ENCODE results near the gene ANK2. TPM values are rescaled to one million over a fixed set of nuclear protein-coding genes. Genes with fewer than 3 reads are reported as not detected.
A peak's percentile ranks its signal among the peaks of the same experiment; 100 is the strongest.

The ANK2 gene
- total RNA-seq, 1 donor from 2014 or later: 121 TPM

DNA sequence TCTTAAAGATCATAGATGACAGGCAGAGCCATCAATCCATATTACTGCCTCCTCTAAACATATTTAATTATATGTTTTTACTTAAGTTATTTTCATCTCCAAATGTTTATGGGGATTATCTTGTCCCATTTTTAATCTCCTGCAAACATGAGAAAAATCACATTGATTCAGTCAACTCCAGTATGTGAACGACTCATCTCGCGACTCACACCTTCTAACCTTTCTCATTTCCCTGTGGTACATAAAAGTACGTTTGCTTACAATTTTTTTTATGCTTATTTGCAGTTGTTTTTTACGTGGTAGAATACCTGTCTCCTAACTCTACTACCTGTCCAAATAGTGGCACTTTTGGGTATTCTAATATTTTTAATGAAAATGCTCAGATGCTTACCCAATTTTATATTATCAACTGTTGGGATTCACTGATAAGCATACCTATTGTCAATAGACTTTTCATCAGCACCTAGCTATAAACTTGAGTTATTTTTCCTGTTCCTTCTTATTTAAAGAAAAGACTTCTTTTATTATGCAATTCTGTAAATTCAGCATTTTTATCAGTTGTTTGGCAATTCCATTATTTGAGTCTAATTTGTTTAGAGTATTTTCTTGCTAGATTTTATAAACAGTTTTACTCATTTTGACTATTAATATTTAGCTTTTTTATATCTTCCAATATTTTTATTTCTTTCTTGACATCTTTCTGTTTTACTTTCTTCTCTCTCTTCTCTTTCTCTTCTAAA is 276.6 kb downstream of the ANK2 start:
- H3K27me3 Mint-ChIP-seq (ENCODE audit: insufficient read depth, low read depth): peaks cover 4% of the 10 kb centered on the region
- Histone ChIP-seq H3K4me2 (no peak overlapping the region), H3K4me3 (no peak overlapping the region), H3K27me3 (no peaks in the 10 kb centered on the region), H4K20me1 (ENCODE audit: low read depth) (no peaks in the 10 kb centered on the region), H3K27ac (no peak overlapping the region), H3K4me1 (peaks cover 4% of the 10 kb centered on the region), H2AFZ (replicated peaks) (no peak overlapping the region), H3F3A (ENCODE audit: low read depth) (no peaks in the 10 kb centered on the region), H3K9ac (no peak overlapping the region), H3K36me3 (peaks cover 9% of the 10 kb centered on the region), H3K9me3 (ENCODE audit: low read depth) (no peaks in the 10 kb centered on the region), H3K79me2 (ENCODE audit: low read depth) (no peaks in the 10 kb centered on the region)
- DNase-seq (ENCODE audit: low spot score): no peak
- no peak overlapping the region for H3K27ac Mint-ChIP-seq
- H3K4me3 Mint-ChIP-seq: no peak overlapping the region
- TF ChIP-seq EZH2phosphoT487 (IDR thresholded peaks at IDR 0.05) (no peak), EZH2 (IDR thresholded peaks at IDR 0.05) (no peak)
- TF ChIP-seq, protein P1, sequence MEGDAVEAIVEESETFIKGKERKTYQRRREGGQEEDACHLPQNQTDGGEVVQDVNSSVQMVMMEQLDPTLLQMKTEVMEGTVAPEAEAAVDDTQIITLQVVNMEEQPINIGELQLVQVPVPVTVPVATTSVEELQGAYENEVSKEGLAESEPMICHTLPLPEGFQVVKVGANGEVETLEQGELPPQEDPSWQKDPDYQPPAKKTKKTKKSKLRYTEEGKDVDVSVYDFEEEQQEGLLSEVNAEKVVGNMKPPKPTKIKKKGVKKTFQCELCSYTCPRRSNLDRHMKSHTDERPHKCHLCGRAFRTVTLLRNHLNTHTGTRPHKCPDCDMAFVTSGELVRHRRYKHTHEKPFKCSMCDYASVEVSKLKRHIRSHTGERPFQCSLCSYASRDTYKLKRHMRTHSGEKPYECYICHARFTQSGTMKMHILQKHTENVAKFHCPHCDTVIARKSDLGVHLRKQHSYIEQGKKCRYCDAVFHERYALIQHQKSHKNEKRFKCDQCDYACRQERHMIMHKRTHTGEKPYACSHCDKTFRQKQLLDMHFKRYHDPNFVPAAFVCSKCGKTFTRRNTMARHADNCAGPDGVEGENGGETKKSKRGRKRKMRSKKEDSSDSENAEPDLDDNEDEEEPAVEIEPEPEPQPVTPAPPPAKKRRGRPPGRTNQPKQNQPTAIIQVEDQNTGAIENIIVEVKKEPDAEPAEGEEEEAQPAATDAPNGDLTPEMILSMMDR (IDR thresholded peaks at IDR 0.05): no peak
- H3K36me3 Mint-ChIP-seq: no peaks in the 10 kb centered on the region
- H3K9me3 Mint-ChIP-seq: no peaks in the 10 kb centered on the region
- no peaks in the 10 kb centered on the region for H3K4me1 Mint-ChIP-seq

DNA sequence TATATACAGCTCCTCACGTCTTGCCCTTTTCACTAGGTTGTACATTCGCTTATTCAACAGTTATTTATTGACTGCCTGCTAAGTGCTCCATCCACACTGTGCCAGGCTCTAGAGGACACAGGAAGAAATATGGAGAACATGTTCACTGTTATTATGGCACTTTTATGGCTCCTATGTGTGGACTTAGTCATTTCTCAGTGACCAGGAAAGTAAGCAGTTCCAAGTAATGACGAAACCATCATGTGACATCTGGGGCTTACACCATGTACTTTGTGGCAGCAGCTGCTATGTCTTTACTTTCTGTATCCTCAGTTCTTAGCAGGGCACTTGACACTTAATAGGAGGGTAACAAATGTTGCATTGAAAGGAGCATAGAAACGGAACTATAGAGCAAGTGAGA is 278.0 kb downstream of the ANK2 start:
- H3K27ac ChIP-seq: no peak overlapping the region
- TF ChIP-seq EZH2phosphoT487 (IDR thresholded peaks at IDR 0.05): no peak
- TF ChIP-seq, protein P1 (IDR thresholded peaks at IDR 0.05): no peak
- no peak for TF ChIP-seq EZH2 (IDR thresholded peaks at IDR 0.05)
- H3K27me3 ChIP-seq: no peaks in the 10 kb centered on the region
- peaks cover 4% of the 10 kb centered on the region for H3K27me3 Mint-ChIP-seq (ENCODE audit: insufficient read depth, low read depth)
- H3K4me1 Mint-ChIP-seq: no peaks in the 10 kb centered on the region
- no peaks in the 10 kb centered on the region for H3K79me2 ChIP-seq (ENCODE audit: low read depth)
- no peak overlapping the region for H2AFZ ChIP-seq (replicated peaks)
- no peak overlapping the region for H3K9ac ChIP-seq
- no peaks in the 10 kb centered on the region for H3K36me3 Mint-ChIP-seq
- no peaks in the 10 kb centered on the region for H3K9me3 ChIP-seq (ENCODE audit: low read depth)
- no peak for DNase-seq (ENCODE audit: low spot score)
- H3K9me3 Mint-ChIP-seq: no peaks in the 10 kb centered on the region
- peaks cover 9% of the 10 kb centered on the region for H3K36me3 ChIP-seq
- no peak overlapping the region for H3K4me3 Mint-ChIP-seq
- H4K20me1 ChIP-seq (ENCODE audit: low read depth): peaks cover 3% of the 10 kb centered on the region
- H3K27ac Mint-ChIP-seq: no peak overlapping the region
- no peaks in the 10 kb centered on the region for H3F3A ChIP-seq (ENCODE audit: low read depth)
- H3K4me1 ChIP-seq: peaks cover 7% of the 10 kb centered on the region
- H3K4me2 ChIP-seq: no peak overlapping the region
- no peak overlapping the region for H3K4me3 ChIP-seq

DNA sequence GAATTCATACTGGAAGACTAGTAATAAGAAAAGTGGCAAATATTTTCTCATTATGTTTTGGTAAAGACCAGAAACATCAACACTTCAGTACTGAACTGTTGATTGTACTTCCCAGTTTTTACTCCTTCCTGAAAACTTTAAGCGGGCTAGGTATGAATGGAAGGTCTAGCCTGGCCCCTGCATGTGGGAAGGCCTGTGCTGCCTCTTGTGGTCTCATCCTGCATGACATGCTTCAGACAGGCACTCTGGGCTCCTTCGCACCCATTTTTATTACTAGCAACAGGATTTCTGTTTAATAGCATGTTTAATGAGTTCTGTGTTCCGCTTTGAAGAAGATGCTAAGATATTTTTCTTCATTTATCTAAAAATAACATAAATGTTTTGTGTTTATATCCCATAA is 279.1 kb downstream of the ANK2 start:
- no peaks in the 10 kb centered on the region for H3K4me1 Mint-ChIP-seq
- H3K9me3 Mint-ChIP-seq: no peaks in the 10 kb centered on the region
- H2AFZ ChIP-seq (replicated peaks): no peak overlapping the region
- peaks cover 3% of the 10 kb centered on the region for H4K20me1 ChIP-seq (ENCODE audit: low read depth)
- H3K79me2 ChIP-seq (ENCODE audit: low read depth): no peaks in the 10 kb centered on the region
- no peak for TF ChIP-seq EZH2 (IDR thresholded peaks at IDR 0.05)
- TF ChIP-seq, protein P1 (IDR thresholded peaks at IDR 0.05): peak; percentile 67
- peaks cover 7% of the 10 kb centered on the region for H3K4me1 ChIP-seq
- H3K9ac ChIP-seq: no peak overlapping the region
- peak; percentile 63 for DNase-seq (ENCODE audit: low spot score)
- peaks cover 9% of the 10 kb centered on the region for H3K36me3 ChIP-seq
- no peak overlapping the region for H3K27ac ChIP-seq
- H3F3A ChIP-seq (ENCODE audit: low read depth): no peaks in the 10 kb centered on the region
- H3K4me3 ChIP-seq: no peak overlapping the region
- no peaks in the 10 kb centered on the region for H3K9me3 ChIP-seq (ENCODE audit: low read depth)
- H3K27me3 ChIP-seq: no peaks in the 10 kb centered on the region
- H3K27me3 Mint-ChIP-seq (ENCODE audit: insufficient read depth, low read depth): peaks cover 4% of the 10 kb centered on the region
- no peak overlapping the region for H3K4me2 ChIP-seq
- no peak overlapping the region for H3K27ac Mint-ChIP-seq
- no peak overlapping the region for H3K4me3 Mint-ChIP-seq
- H3K36me3 Mint-ChIP-seq: no peaks in the 10 kb centered on the region
